Lower leg skin (tissue), 3 donors: ENCODE measurements around the gene MYRIP.

Experiments
- CTCF ChIP-seq, 3 donors: fragments of 450-650 bp; IDR thresholded peaks; one replicate each; pipeline ENCODE4 v1.5.1; 2016; ENCODE audit warnings: antibody characterized with exemption in 3 of 3, mild to moderate bottlenecking in 3 of 3, moderate library complexity in 2 of 3
- POLR2A ChIP-seq, 2 donors: fragments of 450-650 bp; IDR thresholded peaks; one replicate each; pipeline ENCODE4 v1.6.1; 2016 to 2017; ENCODE audit warnings: antibody characterized with exemption in 2 of 2, mild to moderate bottlenecking in 1 of 2, moderate library complexity in 1 of 2

GRCh38 chr3:39781632-39782031 is 27.8 kb upstream of the MYRIP start:
- no peak for TF ChIP-seq POLR2A (IDR thresholded peaks at IDR 0.05)
- no peak for TF ChIP-seq CTCF (IDR thresholded peaks at IDR 0.05)
